GM06990 (cell line): ENCODE measurements around the gene LAMC1.

ENCODE experiments used
- DNase-seq: peaks from one replicate; pipeline ENCODE4 v3.0.0-alpha.2; 2011; ENCODE audit not compliant: insufficient read length; ENCODE audit errors: extremely low read depth
- H3K27me3 ChIP-seq: replicated peaks from 2 replicates; pipeline ENCODE4 v1.6.0; 2011; ENCODE audit warnings: low read length; ENCODE audit not compliant: control insufficient read depth, insufficient read depth
- H3K36me3 ChIP-seq: 2 replicates; pipeline ENCODE4 v1.5.1; 2011; ENCODE audit warnings: low read length; ENCODE audit not compliant: control insufficient read depth, insufficient read depth
- H3K4me3 ChIP-seq: replicated peaks from 2 replicates; pipeline ENCODE4 v1.5.1; 2011; ENCODE audit warnings: low read depth, mild to moderate bottlenecking, control low read depth, low read length
- TF ChIP-seq, protein P1 (sequence below): IDR thresholded peaks from 2 replicates; pipeline ENCODE4 v1.5.1; 2011; ENCODE audit warnings: low read length, control low read depth, mild to moderate bottlenecking, inconsistent platforms; ENCODE audit not compliant: insufficient read depth, poor library complexity, severe bottlenecking

Gene LAMC1

GRCh38 chr1:183051546-183051945, 28.3 kb downstream of the LAMC1 start:
- no peak overlapping the region for H3K4me3 ChIP-seq
- TF ChIP-seq, protein P1, sequence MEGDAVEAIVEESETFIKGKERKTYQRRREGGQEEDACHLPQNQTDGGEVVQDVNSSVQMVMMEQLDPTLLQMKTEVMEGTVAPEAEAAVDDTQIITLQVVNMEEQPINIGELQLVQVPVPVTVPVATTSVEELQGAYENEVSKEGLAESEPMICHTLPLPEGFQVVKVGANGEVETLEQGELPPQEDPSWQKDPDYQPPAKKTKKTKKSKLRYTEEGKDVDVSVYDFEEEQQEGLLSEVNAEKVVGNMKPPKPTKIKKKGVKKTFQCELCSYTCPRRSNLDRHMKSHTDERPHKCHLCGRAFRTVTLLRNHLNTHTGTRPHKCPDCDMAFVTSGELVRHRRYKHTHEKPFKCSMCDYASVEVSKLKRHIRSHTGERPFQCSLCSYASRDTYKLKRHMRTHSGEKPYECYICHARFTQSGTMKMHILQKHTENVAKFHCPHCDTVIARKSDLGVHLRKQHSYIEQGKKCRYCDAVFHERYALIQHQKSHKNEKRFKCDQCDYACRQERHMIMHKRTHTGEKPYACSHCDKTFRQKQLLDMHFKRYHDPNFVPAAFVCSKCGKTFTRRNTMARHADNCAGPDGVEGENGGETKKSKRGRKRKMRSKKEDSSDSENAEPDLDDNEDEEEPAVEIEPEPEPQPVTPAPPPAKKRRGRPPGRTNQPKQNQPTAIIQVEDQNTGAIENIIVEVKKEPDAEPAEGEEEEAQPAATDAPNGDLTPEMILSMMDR = no peak

DNA sequence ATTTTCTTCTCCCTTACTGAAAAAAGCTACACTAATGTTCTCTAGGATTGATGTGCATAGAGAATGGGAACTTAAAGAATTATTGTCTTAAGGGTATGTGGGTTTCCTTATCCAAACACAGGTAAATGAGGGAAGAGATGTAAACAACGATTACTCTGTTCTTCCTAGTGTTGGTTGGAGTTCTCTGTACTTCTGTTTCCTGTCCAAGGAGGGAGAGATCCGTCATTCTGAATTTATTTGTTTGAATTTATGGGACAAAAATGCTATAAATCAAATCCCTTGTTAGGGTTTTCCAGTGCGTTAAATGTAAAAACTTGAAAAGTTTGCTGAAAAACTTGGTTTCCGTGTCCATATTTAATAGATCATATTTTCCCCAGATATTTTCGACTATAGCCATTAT, 29.6 kb downstream of the LAMC1 start:
- no peak overlapping the region for H3K4me3 ChIP-seq
- TF ChIP-seq, protein P1 = no peak
- no peaks in the 10 kb centered on the region for H3K27me3 ChIP-seq
- H3K36me3 ChIP-seq = no peaks in the 10 kb centered on the region
- no peak for DNase-seq

More at GRCh38 chr1:183051546-183051945, 28.3 kb downstream of the LAMC1 start:
- Histone ChIP-seq H3K27me3 (no peaks in the 10 kb centered on the region), H3K36me3 (no peaks in the 10 kb centered on the region)
- no peak for DNase-seq

GRCh38 chr1:183058851-183059502, 35.8 kb downstream of the LAMC1 start:
- TF ChIP-seq, protein P1 = no peak
- DNase-seq = no peak
- no peak overlapping the region for H3K4me3 ChIP-seq
- no peaks in the 10 kb centered on the region for H3K36me3 ChIP-seq
- H3K27me3 ChIP-seq = no peaks in the 10 kb centered on the region

GRCh38 chr1:183061194-183061593, 38.0 kb downstream of the LAMC1 start:
- no peak for DNase-seq
- H3K27me3 ChIP-seq = no peaks in the 10 kb centered on the region
- no peak overlapping the region for H3K4me3 ChIP-seq
- TF ChIP-seq, protein P1 = no peak
- H3K36me3 ChIP-seq = no peaks in the 10 kb centered on the region

GRCh38 chr1:183063349-183063748, 40.1 kb downstream of the LAMC1 start:
- DNase-seq = no peak
- Histone ChIP-seq H3K4me3 (no peak overlapping the region), H3K36me3 (no peaks in the 10 kb centered on the region), H3K27me3 (no peaks in the 10 kb centered on the region)
- TF ChIP-seq, protein P1 = no peak
